K562 (cell line): ENCODE data around the gene CLEC17A. TPM values are rescaled to one million over a fixed set of nuclear protein-coding genes. Genes with fewer than 3 reads are reported as not detected.

Source experiments
- ATF7 ChIP-seq: fragments of 450-650 bp; IDR thresholded peaks from 2 replicates; pipeline ENCODE4 v1.7.1; 2014; ENCODE audit warnings: mild to moderate bottlenecking, moderate library complexity
- BRF1 ChIP-seq: IDR thresholded peaks from 3 replicates; pipeline ENCODE4 v1.6.1; 2011; ENCODE audit warnings: borderline replicate concordance, mild to moderate bottlenecking; ENCODE audit not compliant: insufficient read length; ENCODE audit errors: extremely low read depth
- C11orf30 ChIP-seq: fragments of 450-650 bp; IDR thresholded peaks from 2 replicates; pipeline ENCODE4 v1.6.1; 2016; ENCODE audit warnings: low read depth, mild to moderate bottlenecking
- CBX2 ChIP-seq: fragments of 200-600 bp; sonication (generic); IDR thresholded peaks from one replicate; pipeline ENCODE4 v1.6.1; 2012; ENCODE audit warnings: mild to moderate bottlenecking, low read length, inconsistent platforms; ENCODE audit not compliant: insufficient read depth, poor library complexity, severe bottlenecking
- DACH1 ChIP-seq: fragments of 450-650 bp; IDR thresholded peaks from 2 replicates; pipeline ENCODE4 v1.6.1; 2018; ENCODE audit not compliant: partially characterized antibody
- GABPB1 ChIP-seq: sonication (generic); formaldehyde crosslinking; IDR thresholded peaks from 2 replicates; pipeline ENCODE4 v1.8.0; 2022; ENCODE audit warnings: mild to moderate bottlenecking, missing genetic modification reagents
- HCFC1 ChIP-seq: IDR thresholded peaks from 2 replicates; pipeline ENCODE4 v1.6.1; 2012; ENCODE audit warnings: low read depth, low read length, improper control_type of control experiment
- MEF2D ChIP-seq: conservative IDR thresholded peaks from 2 replicates; pipeline ENCODE4 v1.6.1; 2016; ENCODE audit warnings: low read depth, missing genetic modification characterization, missing compliant biosample characterization
- MYNN ChIP-seq, 2 experiments: sonication (generic); formaldehyde crosslinking in 1 of 2; IDR thresholded peaks; 2 replicates each; pipeline versions ENCODE4 v1.5.0 to v1.6.1; 2016 to 2020; ENCODE audit warnings: antibody characterized with exemption in 1 of 2, missing genetic modification reagents in 1 of 2
- NBN ChIP-seq: fragments of 450-650 bp; IDR thresholded peaks from 2 replicates; pipeline ENCODE4 v1.6.1; 2016; ENCODE audit warnings: low read depth, mild to moderate bottlenecking
- NCOR1 ChIP-seq: fragments of 450-650 bp; IDR thresholded peaks from 2 replicates; pipeline ENCODE4 v1.6.1; 2016; ENCODE audit warnings: mild to moderate bottlenecking, moderate library complexity
- NFRKB ChIP-seq: fragments of 450-650 bp; IDR thresholded peaks from 2 replicates; pipeline ENCODE4 v1.6.1; 2016; ENCODE audit warnings: low read depth
- PHTF2 ChIP-seq: fragments of 250-450 bp; sonication (Bioruptor Pico); IDR thresholded peaks from 2 replicates; pipeline ENCODE4 v1.5.0; 2021; ENCODE audit warnings: mild to moderate bottlenecking
- TAF15 ChIP-seq: fragments of 200-400 bp; formaldehyde crosslinking; IDR thresholded peaks from 2 replicates; pipeline ENCODE4 v1.6.1; 2017; ENCODE audit warnings: mild to moderate bottlenecking, low read depth, low read length, moderate library complexity
- THAP7 ChIP-seq: fragments of 250-450 bp; sonication (Bioruptor Pico); IDR thresholded peaks from 2 replicates; pipeline ENCODE4 v1.5.0; 2021
- TOE1 ChIP-seq, 2 experiments: fragments of 450-650 bp in 1 of 2; sonication (generic) in 1 of 2; formaldehyde crosslinking in 1 of 2; IDR thresholded peaks; 2 replicates each; pipeline versions ENCODE4 v1.7.1 to v1.8.0; 2016 to 2022; ENCODE audit warnings: borderline replicate concordance in 2 of 2, mild to moderate bottlenecking in 2 of 2, antibody characterized with exemption in 1 of 2, inconsistent platforms in 1 of 2, low read depth in 1 of 2, missing genetic modification reagents in 1 of 2, moderate library complexity in 1 of 2
- XRCC5 ChIP-seq: fragments of 200-400 bp; formaldehyde crosslinking; IDR thresholded peaks from 2 replicates; pipeline ENCODE4 v1.6.1; 2017; ENCODE audit warnings: low read depth, mild to moderate bottlenecking, low read length
- ZNF134 ChIP-seq: fragments of 250-450 bp; sonication (Bioruptor Pico); conservative IDR thresholded peaks from 2 replicates; pipeline ENCODE4 v1.4.0; 2020
- ZNF140 ChIP-seq: fragments of 250-450 bp; sonication (Bioruptor Pico); IDR thresholded peaks from 2 replicates; pipeline ENCODE4 v1.8.0; 2021; ENCODE audit warnings: moderate library complexity, mild to moderate bottlenecking, inconsistent platforms
- ZNF24 ChIP-seq: fragments of 450-650 bp; IDR thresholded peaks from 2 replicates; pipeline ENCODE4 v1.6.1; 2016
- ZNF778 ChIP-seq: fragments of 450-650 bp; formaldehyde crosslinking; IDR thresholded peaks from 2 replicates; pipeline ENCODE4 v1.4.0; 2020; ENCODE audit warnings: mild to moderate bottlenecking, moderate library complexity
- polyA plus RNA-seq, 8 experiments: library from polyadenylated mRNA; depleted of rRNA in 4 of 8; stranded (reverse) in 5 of 8; unstranded in 3 of 8; fragments of >200 nt; fragmentation: Nextera tagmentation in 2 of 8; fragmentation: Illumina TruSeq in 1 of 8; extraction: Ambion mirVana in 2 of 8; extraction: Trizol in 1 of 8; gene quantifications; 2 replicates each; pipeline versions ENCODE4 v1.2.1 to v1.2.3, GENCODE V29; 2011 to 2014; ENCODE audit warnings: inconsistent platforms in 1 of 8, missing spikeins in 1 of 8
- total RNA-seq, 7 experiments: library from RNA; depleted of rRNA in 6 of 7; stranded (reverse); fragments of >200 nt in 6 of 7; fragmentation: Illumina TruSeq in 2 of 7; extraction: Trizol in 2 of 7; gene quantifications; 2 replicates each; pipeline versions ENCODE4 v1.2.1 to v1.2.3, GENCODE V29; 2011 to 2021; ENCODE audit warnings: low replicate concordance in 1 of 7
- TF ChIP-seq, protein P1 (sequence below): fragments of 450-650 bp; formaldehyde crosslinking; conservative IDR thresholded peaks from 2 replicates; pipeline ENCODE4 v1.4.0; 2022; ENCODE audit warnings: mild to moderate bottlenecking, missing genetic modification characterization
- TF ChIP-seq, protein P2 (sequence below): IDR thresholded peaks from 2 replicates; pipeline ENCODE4 v1.6.1; 2011; ENCODE audit warnings: borderline replicate concordance, low read depth, mild to moderate bottlenecking, moderate library complexity, low read length; ENCODE audit not compliant: insufficient read depth, poor library complexity, severe bottlenecking

The CLEC17A gene
- total and polyA plus RNA-seq, 9 of the 15 experiments (the other 6 are each of a cell fraction or from before 2014, with no cell fraction given) = 0.03 TPM; not detected in 8

- TF ChIP-seq XRCC5 = peak; percentile 92
- TF ChIP-seq TAF15 = no peak
- TF ChIP-seq BRF1 = no peak
- peak; percentile 33; the same call in 1 of the 2 replicates for TF ChIP-seq ATF7
- peak; percentile 60 for TF ChIP-seq GABPB1 (CRISPR knock-in tag)
- TF ChIP-seq THAP7 (CRISPR knock-in tag) = no peak
- TF ChIP-seq NFRKB = no peak
- TF ChIP-seq NCOR1 = no peak
- peak; percentile 34; the same call in 1 of the 2 replicates for TF ChIP-seq HCFC1
- TF ChIP-seq ZNF134 (CRISPR knock-in tag) = no peak
- TF ChIP-seq TOE1 (IDR thresholded peaks at IDR 0.05; ENCODE audit: borderline replicate concordance) = 0 out of 2 replicates have a peak, but pooled peaks have one; percentile 16
- TF ChIP-seq TOE1 (CRISPR knock-in tag; IDR thresholded peaks at IDR 0.05; ENCODE audit: borderline replicate concordance, low read depth) = no peak
- TF ChIP-seq, protein P1, sequence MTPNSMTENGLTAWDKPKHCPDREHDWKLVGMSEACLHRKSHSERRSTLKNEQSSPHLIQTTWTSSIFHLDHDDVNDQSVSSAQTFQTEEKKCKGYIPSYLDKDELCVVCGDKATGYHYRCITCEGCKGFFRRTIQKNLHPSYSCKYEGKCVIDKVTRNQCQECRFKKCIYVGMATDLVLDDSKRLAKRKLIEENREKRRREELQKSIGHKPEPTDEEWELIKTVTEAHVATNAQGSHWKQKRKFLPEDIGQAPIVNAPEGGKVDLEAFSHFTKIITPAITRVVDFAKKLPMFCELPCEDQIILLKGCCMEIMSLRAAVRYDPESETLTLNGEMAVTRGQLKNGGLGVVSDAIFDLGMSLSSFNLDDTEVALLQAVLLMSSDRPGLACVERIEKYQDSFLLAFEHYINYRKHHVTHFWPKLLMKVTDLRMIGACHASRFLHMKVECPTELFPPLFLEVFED (CRISPR knock-in tag) = no peak
- TF ChIP-seq, protein P2, sequence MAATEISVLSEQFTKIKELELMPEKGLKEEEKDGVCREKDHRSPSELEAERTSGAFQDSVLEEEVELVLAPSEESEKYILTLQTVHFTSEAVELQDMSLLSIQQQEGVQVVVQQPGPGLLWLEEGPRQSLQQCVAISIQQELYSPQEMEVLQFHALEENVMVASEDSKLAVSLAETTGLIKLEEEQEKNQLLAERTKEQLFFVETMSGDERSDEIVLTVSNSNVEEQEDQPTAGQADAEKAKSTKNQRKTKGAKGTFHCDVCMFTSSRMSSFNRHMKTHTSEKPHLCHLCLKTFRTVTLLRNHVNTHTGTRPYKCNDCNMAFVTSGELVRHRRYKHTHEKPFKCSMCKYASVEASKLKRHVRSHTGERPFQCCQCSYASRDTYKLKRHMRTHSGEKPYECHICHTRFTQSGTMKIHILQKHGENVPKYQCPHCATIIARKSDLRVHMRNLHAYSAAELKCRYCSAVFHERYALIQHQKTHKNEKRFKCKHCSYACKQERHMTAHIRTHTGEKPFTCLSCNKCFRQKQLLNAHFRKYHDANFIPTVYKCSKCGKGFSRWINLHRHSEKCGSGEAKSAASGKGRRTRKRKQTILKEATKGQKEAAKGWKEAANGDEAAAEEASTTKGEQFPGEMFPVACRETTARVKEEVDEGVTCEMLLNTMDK = peak; percentile 72
- TF ChIP-seq PHTF2 (CRISPR knock-in tag) = no peak
- peak; percentile 58; the same call in 1 of the 2 replicates for TF ChIP-seq ZNF24
- no peak for TF ChIP-seq NBN
- peak; percentile 33 for TF ChIP-seq DACH1
- TF ChIP-seq MYNN (IDR thresholded peaks at IDR 0.05) = peak; percentile 72
- no peak for TF ChIP-seq MYNN (CRISPR knock-in tag; IDR thresholded peaks at IDR 0.05)
- no peak for TF ChIP-seq CBX2
- TF ChIP-seq ZNF140 = no peak
- no peak for TF ChIP-seq C11orf30
- TF ChIP-seq MEF2D (tag) = no peak
- no peak for TF ChIP-seq ZNF778
Measured at GRCh38 chr19:14556662-14557188, 26.2 kb upstream of the CLEC17A start (continued).
